Esophagus muscularis mucosa (tissue), 4 donors: Measurements from ENCODE around the gene GLB1L.

ENCODE experiments used
- EP300 ChIP-seq: sonication (generic); formaldehyde crosslinking; IDR thresholded peaks from one replicate; pipeline ENCODE4 v1.6.1; 2017; ENCODE audit warnings: antibody characterized with exemption
- POLR2A ChIP-seq: fragments of 450-650 bp; IDR thresholded peaks from one replicate; pipeline ENCODE4 v1.6.1; 2017; ENCODE audit warnings: antibody characterized with exemption, moderate library complexity, mild to moderate bottlenecking, low read depth
- POLR2AphosphoS5 ChIP-seq, 2 donors: sonication (generic); formaldehyde crosslinking; IDR thresholded peaks; one replicate each; pipeline ENCODE4 v1.6.1; 2017; ENCODE audit warnings: antibody characterized with exemption in 2 of 2
- TF ChIP-seq, protein P1 (sequence below), 3 experiments: fragments of 200-600 bp in 2 of 3; fragments of 450-650 bp in 1 of 3; sonication (generic) in 2 of 3; IDR thresholded peaks; one replicate each; pipeline ENCODE4 v1.5.1; 2017 to 2019; ENCODE audit warnings: antibody characterized with exemption in 3 of 3, mild to moderate bottlenecking in 2 of 3, moderate library complexity in 1 of 3

DNA sequence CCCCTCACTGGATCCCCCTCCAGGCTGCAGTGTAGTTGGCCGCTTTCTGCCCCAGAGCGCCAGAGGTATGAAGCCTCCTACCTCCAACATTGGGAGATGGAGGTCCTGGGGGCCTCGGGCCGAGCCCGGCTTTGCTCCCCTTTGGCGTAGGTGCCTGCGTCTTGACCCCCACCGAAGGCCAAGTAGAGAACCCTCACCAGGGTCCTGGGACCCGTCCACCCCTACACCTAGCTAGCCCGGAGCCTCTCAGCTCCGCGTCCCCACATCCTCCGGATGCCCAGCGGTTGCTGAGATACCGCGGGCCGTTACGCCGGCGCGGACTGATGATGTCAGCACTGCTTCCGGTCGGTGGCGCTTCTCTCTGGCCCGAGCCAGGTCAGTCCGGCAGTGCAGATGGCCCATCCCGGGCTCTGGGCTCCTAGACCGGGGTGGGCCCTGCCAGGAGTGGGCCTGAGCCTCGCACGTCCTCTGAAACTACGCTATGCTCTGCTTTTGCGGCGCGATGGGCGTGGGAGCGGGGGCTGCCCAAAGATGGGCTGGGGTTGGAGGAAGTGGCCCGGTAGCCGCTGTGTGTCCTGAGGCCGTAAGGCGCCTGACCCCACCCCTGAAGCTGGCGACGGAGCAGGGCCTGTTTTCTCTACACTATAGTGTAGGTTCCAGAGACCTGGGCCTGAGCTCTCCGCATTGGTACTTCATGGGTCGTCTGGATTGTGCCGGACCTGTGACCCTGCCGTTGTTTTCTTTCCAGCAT is at the start of gene GLB1L, which contains the start of gene STK16:
- TF ChIP-seq, protein P1, sequence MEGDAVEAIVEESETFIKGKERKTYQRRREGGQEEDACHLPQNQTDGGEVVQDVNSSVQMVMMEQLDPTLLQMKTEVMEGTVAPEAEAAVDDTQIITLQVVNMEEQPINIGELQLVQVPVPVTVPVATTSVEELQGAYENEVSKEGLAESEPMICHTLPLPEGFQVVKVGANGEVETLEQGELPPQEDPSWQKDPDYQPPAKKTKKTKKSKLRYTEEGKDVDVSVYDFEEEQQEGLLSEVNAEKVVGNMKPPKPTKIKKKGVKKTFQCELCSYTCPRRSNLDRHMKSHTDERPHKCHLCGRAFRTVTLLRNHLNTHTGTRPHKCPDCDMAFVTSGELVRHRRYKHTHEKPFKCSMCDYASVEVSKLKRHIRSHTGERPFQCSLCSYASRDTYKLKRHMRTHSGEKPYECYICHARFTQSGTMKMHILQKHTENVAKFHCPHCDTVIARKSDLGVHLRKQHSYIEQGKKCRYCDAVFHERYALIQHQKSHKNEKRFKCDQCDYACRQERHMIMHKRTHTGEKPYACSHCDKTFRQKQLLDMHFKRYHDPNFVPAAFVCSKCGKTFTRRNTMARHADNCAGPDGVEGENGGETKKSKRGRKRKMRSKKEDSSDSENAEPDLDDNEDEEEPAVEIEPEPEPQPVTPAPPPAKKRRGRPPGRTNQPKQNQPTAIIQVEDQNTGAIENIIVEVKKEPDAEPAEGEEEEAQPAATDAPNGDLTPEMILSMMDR (IDR thresholded peaks at IDR 0.05), result no peak
- peak; percentile 98 to 99 for TF ChIP-seq POLR2AphosphoS5 (IDR thresholded peaks at IDR 0.05)
- TF ChIP-seq POLR2A, result peak; percentile 79
- no peak for TF ChIP-seq EP300
